Suprapubic skin (tissue), 4 donors: ENCODE data around the gene POPDC2. TPM values are rescaled to one million over a fixed set of nuclear protein-coding genes. Genes with fewer than 3 reads are reported as not detected.

Experiments used
- DNase-seq, 2 donors: peaks; one replicate each; pipeline ENCODE4 v3.0.0-alpha.2; 2019; ENCODE audit warnings: low spot score in 2 of 2
- H3K27ac ChIP-seq: fragments of 200-600 bp; sonication (generic); one replicate; pipeline ENCODE4 v1.5.1; 2019
- H3K27me3 ChIP-seq: fragments of 200-600 bp; sonication (generic); one replicate; pipeline ENCODE4 v1.5.1; 2019
- H3K36me3 ChIP-seq: fragments of 200-600 bp; sonication (generic); one replicate; pipeline ENCODE4 v1.5.1; 2019
- H3K4me1 ChIP-seq: fragments of 200-600 bp; sonication (generic); one replicate; pipeline ENCODE4 v1.5.1; 2019
- H3K4me3 ChIP-seq: fragments of 200-600 bp; sonication (generic); one replicate; pipeline ENCODE4 v1.5.1; 2019; ENCODE audit warnings: mild to moderate bottlenecking
- H3K9me3 ChIP-seq: fragments of 200-600 bp; sonication (generic); one replicate; pipeline ENCODE4 v1.5.1; 2019
- CTCF ChIP-seq, 2 donors: fragments of 200-600 bp in 1 of 2; fragments of 450-650 bp in 1 of 2; sonication (generic) in 1 of 2; IDR thresholded peaks; one replicate each; pipeline ENCODE4 v1.5.1; 2016 to 2019; ENCODE audit warnings: antibody characterized with exemption in 2 of 2, mild to moderate bottlenecking in 1 of 2, moderate library complexity in 1 of 2
- EP300 ChIP-seq: sonication (generic); formaldehyde crosslinking; IDR thresholded peaks from one replicate; pipeline ENCODE4 v1.6.1; 2017; ENCODE audit warnings: antibody characterized with exemption
- POLR2A ChIP-seq, 2 donors: fragments of 450-650 bp; IDR thresholded peaks; one replicate each; pipeline ENCODE4 v1.6.1; 2017; ENCODE audit warnings: antibody characterized with exemption in 2 of 2, mild to moderate bottlenecking in 2 of 2, moderate library complexity in 2 of 2
- POLR2AphosphoS5 ChIP-seq, 3 donors: sonication (generic); formaldehyde crosslinking; IDR thresholded peaks; one replicate each; pipeline ENCODE4 v1.6.1; 2017; ENCODE audit warnings: antibody characterized with exemption in 3 of 3
- WGBS: methylation state at CpG from one replicate; pipeline ENCODE4 v1.1.5; 2018; 5-methylcytosine and 5-hydroxymethylcytosine counted together
- total RNA-seq, 4 donors: library from RNA; depleted of rRNA; stranded (reverse); fragments of >200 nt; gene quantifications; one replicate each; pipeline ENCODE4 v1.1.0, GENCODE V29; 2016

POPDC2 gene
- total RNA-seq, 4 donors from 2014 or later, result 0.68 to 4.5 (median 3.4) TPM

GRCh38 chr3:119620899-119621298 lies 39.5 kb downstream of the POPDC2 start:
- 94% methylated on average over 5 of the region's 5 CpGs for WGBS
- H3K36me3 ChIP-seq, result no peaks in the 10 kb centered on the region
- no peak overlapping the region for H3K27ac ChIP-seq
- H3K4me1 ChIP-seq, result no peaks in the 10 kb centered on the region
- no peak for TF ChIP-seq POLR2A (IDR thresholded peaks at IDR 0.05)
- TF ChIP-seq EP300, result no peak
- TF ChIP-seq POLR2AphosphoS5 (IDR thresholded peaks at IDR 0.05), result no peak
- TF ChIP-seq CTCF (IDR thresholded peaks at IDR 0.05), result no peak
- H3K27me3 ChIP-seq, result no peaks in the 10 kb centered on the region
- no peaks in the 10 kb centered on the region for H3K9me3 ChIP-seq
- no peak for DNase-seq
- H3K4me3 ChIP-seq, result no peak overlapping the region

GRCh38 chr3:119619094-119619493 lies 41.3 kb downstream of the POPDC2 start:
- no peaks in the 10 kb centered on the region for H3K27me3 ChIP-seq
- no peak overlapping the region for H3K27ac ChIP-seq
- no peak for DNase-seq
- 70% methylated on average over 7 of the region's 7 CpGs for WGBS
- H3K36me3 ChIP-seq, result no peaks in the 10 kb centered on the region
- no peaks in the 10 kb centered on the region for H3K4me1 ChIP-seq
- no peak for TF ChIP-seq POLR2A (IDR thresholded peaks at IDR 0.05)
- H3K4me3 ChIP-seq, result no peak overlapping the region
- no peaks in the 10 kb centered on the region for H3K9me3 ChIP-seq

- Histone ChIP-seq H3K4me3 (no peak overlapping the region), H3K36me3 (no peaks in the 10 kb centered on the region), H3K27ac (no peak overlapping the region), H3K9me3 (no peaks in the 10 kb centered on the region), H3K4me1 (no peaks in the 10 kb centered on the region), H3K27me3 (no peaks in the 10 kb centered on the region)
- no peak for DNase-seq
- TF ChIP-seq EP300 (no peak), POLR2AphosphoS5 (IDR thresholded peaks at IDR 0.05) (no peak), CTCF (IDR thresholded peaks at IDR 0.05) (no peak), POLR2A (IDR thresholded peaks at IDR 0.05) (no peak)
- 61% methylated on average over 4 of the region's 4 CpGs for WGBS
Measured at GRCh38 chr3:119616056-119616455, 44.3 kb downstream of the POPDC2 start.

- TF ChIP-seq EP300 (no peak), POLR2A (IDR thresholded peaks at IDR 0.05) (no peak), CTCF (IDR thresholded peaks at IDR 0.05) (no peak), POLR2AphosphoS5 (IDR thresholded peaks at IDR 0.05) (no peak)
- Histone ChIP-seq H3K36me3 (no peaks in the 10 kb centered on the region), H3K4me3 (no peak overlapping the region), H3K27me3 (no peaks in the 10 kb centered on the region), H3K9me3 (no peaks in the 10 kb centered on the region), H3K27ac (no peak overlapping the region), H3K4me1 (no peaks in the 10 kb centered on the region)
- no peak for DNase-seq
- WGBS, result 85% methylated on average over 4 of the region's 4 CpGs
Measured at GRCh38 chr3:119613872-119614271, 46.5 kb downstream of the POPDC2 start.

- Histone ChIP-seq H3K4me1 (no peaks in the 10 kb centered on the region), H3K36me3 (no peaks in the 10 kb centered on the region), H3K4me3 (no peak overlapping the region), H3K27me3 (no peaks in the 10 kb centered on the region), H3K27ac (no peak overlapping the region), H3K9me3 (no peaks in the 10 kb centered on the region)
- TF ChIP-seq POLR2A (IDR thresholded peaks at IDR 0.05) (no peak), CTCF (IDR thresholded peaks at IDR 0.05) (no peak), EP300 (no peak), POLR2AphosphoS5 (IDR thresholded peaks at IDR 0.05) (no peak)
- WGBS, result 100% methylated on average over 1 of the region's 1 CpG
- DNase-seq, result no peak
Measured at GRCh38 chr3:119613201-119613600, 47.2 kb downstream of the POPDC2 start.

GRCh38 chr3:119611664-119612063 lies 48.7 kb downstream of the POPDC2 start:
- 96% methylated on average over 1 of the region's 1 CpG for WGBS
- TF ChIP-seq POLR2A (IDR thresholded peaks at IDR 0.05) (no peak), EP300 (no peak), POLR2AphosphoS5 (IDR thresholded peaks at IDR 0.05) (no peak), CTCF (IDR thresholded peaks at IDR 0.05) (no peak)
- no peak overlapping the region for H3K4me3 ChIP-seq
- H3K36me3 ChIP-seq, result no peaks in the 10 kb centered on the region
- H3K9me3 ChIP-seq, result no peaks in the 10 kb centered on the region
- H3K27me3 ChIP-seq, result no peaks in the 10 kb centered on the region
- no peak overlapping the region for H3K27ac ChIP-seq
- DNase-seq, result no peak
- H3K4me1 ChIP-seq, result no peaks in the 10 kb centered on the region
